Aorta (tissue), 5 donors: ENCODE measurements around the gene SLC22A5. TPM values are rescaled to one million over a fixed set of nuclear protein-coding genes. Genes with fewer than 3 reads are reported as not detected.
A peak's percentile ranks its signal among the peaks of the same experiment; 100 is the strongest.

Experiments used
- ATAC-seq: fragments of 200-7000 bp; cut with Tn5 transposase; one replicate; pipeline ENCODE4 v1.9.1; 2022; ENCODE audit warnings: moderate library complexity; ENCODE audit not compliant: low FRiP score
- DNase-seq, 2 donors: peaks; one replicate each; pipeline ENCODE4 v3.0.0-alpha.2; 2020
- H3K27ac ChIP-seq, 2 donors: one replicate each; pipeline ENCODE4 v1.5.1; 2013; ENCODE audit warnings: low read length in 2 of 2, mild to moderate bottlenecking in 2 of 2, moderate library complexity in 2 of 2, control low read depth in 1 of 2, inconsistent platforms in 1 of 2, low read depth in 1 of 2
- H3K27me3 ChIP-seq, 2 donors: one replicate each; pipeline ENCODE4 v1.6.1; 2013; ENCODE audit warnings: control low read depth in 1 of 2, low read length in 1 of 2, mild to moderate bottlenecking in 1 of 2, moderate library complexity in 1 of 2; ENCODE audit not compliant: insufficient read depth in 2 of 2, control insufficient read depth in 1 of 2
- H3K36me3 ChIP-seq, 2 donors: one replicate each; pipeline ENCODE4 v1.6.1; 2013; ENCODE audit warnings: control low read depth in 1 of 2, low read length in 1 of 2, mild to moderate bottlenecking in 1 of 2; ENCODE audit not compliant: insufficient read depth in 2 of 2, control insufficient read depth in 1 of 2
- H3K4me1 ChIP-seq, 2 donors: one replicate each; pipeline ENCODE4 v1.6.1; 2013; ENCODE audit warnings: low read length in 2 of 2, control low read depth in 1 of 2, mild to moderate bottlenecking in 1 of 2, moderate library complexity in 1 of 2; ENCODE audit not compliant: insufficient read depth in 2 of 2, control insufficient read depth in 1 of 2
- H3K4me3 ChIP-seq, 2 donors: one replicate each; pipeline ENCODE4 v1.5.1; 2013; ENCODE audit warnings: low read length in 2 of 2, control low read depth in 1 of 2, mild to moderate bottlenecking in 1 of 2
- H3K9me3 ChIP-seq: one replicate; pipeline ENCODE4 v1.6.1; 2013; ENCODE audit warnings: mild to moderate bottlenecking, low read length; ENCODE audit not compliant: control insufficient read depth
- WGBS, 2 donors: extraction: QIAGEN DNeasy Blood & Tissue Kit; methylation state at CpG; one replicate each; pipeline ENCODE4 v1.1.7; 2013; 5-methylcytosine and 5-hydroxymethylcytosine counted together
- intact Hi-C, 2 donors: fragments of 100-400 bp; cut with DNase I; formaldehyde crosslinking; loops; one replicate each; pipeline versions ENCODE4 v1.14.2 to v1.15.0; 2022
- polyA plus RNA-seq, 2 donors: library from polyadenylated mRNA; stranded (reverse); fragments of 200-250 nt; gene quantifications; one replicate each; pipeline ENCODE4 v1.2.3, GENCODE V29; 2013
- total RNA-seq, 2 donors: library from RNA; stranded (reverse); fragmentation: NEBNext Ultra II Directional; extraction: Animal tissue kit (Norgen Biotek cat#: 25700); gene quantifications; one replicate each; pipeline ENCODE4 v1.2.1, GENCODE V29; 2021
- donor health status: healthy with polysubstance abuse.
- donor health status: Bipolar disorder and iron deficiency.
- donor health status: DM: no; HTN: no; CAD: no.
- donor health status: DM: no; HTN: no; CAD: no.
- donor health status: DM: yes; HTN: yes; CAD: no.

The SLC22A5 gene
- total and polyA plus RNA-seq, 4 donors = 7.6 to 14.4 (median 8.8) TPM

DNA sequence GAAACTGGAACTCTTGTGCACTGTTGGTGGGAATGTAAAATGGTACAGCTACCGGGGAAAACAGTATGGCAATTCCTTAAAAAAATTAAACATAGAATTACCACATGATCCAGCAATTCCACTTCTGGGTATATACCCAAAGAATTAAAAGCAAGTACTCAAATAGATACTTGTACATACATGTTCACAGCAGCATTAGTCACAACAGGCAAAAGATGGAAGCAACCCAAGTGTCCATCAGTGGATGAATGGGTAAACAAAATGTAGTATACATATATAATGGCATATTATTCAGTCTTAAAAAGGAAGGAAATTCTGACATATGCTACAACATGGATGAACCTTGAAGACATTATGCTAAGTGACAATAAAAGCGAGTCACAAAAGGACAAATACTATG lies 7.4 kb upstream of the SLC22A5 start:
- 98% methylated on average over 2 of the region's 2 CpGs for WGBS, 2 donors
- intact Hi-C loops = loop anchor here in 1 of 2 donors (5.0 kb wide), 1 partner anchor 70 kb away; the partner anchor contains the start of gene SLC22A4
- H3K27ac ChIP-seq = no peak overlapping the region
- no peak overlapping the region for H3K4me3 ChIP-seq
- no peak for DNase-seq
- no peaks in the 10 kb centered on the region for H3K27me3 ChIP-seq
- H3K9me3 ChIP-seq = no peaks in the 10 kb centered on the region
- peaks cover 4 to 9% of the 10 kb centered on the region in 2 donors for H3K4me1 ChIP-seq
- no peaks in the 10 kb centered on the region for H3K36me3 ChIP-seq
- ATAC-seq = no peak

GRCh38 chr5:132363431-132364112 lies 5.9 kb upstream of the SLC22A5 start:
- WGBS, 2 donors = 4 to 6% methylated on average over 7 of the region's 7 CpGs
- Histone ChIP-seq H3K27me3 (no peaks in the 10 kb centered on the region), H3K4me1 (peaks cover 4 to 9% of the 10 kb centered on the region in 2 donors), H3K36me3 (no peaks in the 10 kb centered on the region), H3K4me3 (no peak overlapping the region), H3K9me3 (no peaks in the 10 kb centered on the region), H3K27ac (peak overlapping the region; percentile 43 to 51)
- intact Hi-C loops = loop anchor here in 1 of 2 donors (5.0 kb wide), 1 partner anchor 71 kb away; the partner anchor contains the start of gene SLC22A4
- ATAC-seq = peak; percentile 73
- no peak for DNase-seq

DNA sequence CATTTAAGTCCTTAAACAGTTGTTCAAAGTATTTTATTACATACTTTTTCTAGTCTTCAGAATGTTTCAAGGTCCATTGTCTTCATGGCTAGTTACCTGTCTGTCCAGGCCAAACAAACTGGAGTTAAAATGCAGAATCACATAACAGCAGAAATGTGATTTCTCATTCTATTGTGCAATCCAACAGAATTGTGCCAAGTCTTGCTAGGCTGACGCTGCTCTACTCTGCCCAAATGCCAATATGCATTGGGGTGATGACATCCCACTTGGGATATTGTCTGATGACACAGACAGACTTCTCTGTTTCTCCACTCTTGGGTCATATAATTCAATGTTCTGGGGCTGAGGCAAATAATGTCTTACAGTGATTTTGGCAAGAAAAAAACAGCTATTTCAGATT lies 5.2 kb upstream of the SLC22A5 start:
- H3K27ac ChIP-seq = peak overlapping the region in 1 of 2 donors; percentile 82
- no peaks in the 10 kb centered on the region for H3K27me3 ChIP-seq
- no peaks in the 10 kb centered on the region for H3K9me3 ChIP-seq
- intact Hi-C loops = loop anchor here in 1 of 2 donors (5.0 kb wide), 1 partner anchor 72 kb away; the partner anchor contains the start of gene SLC22A4
- no peaks in the 10 kb centered on the region for H3K36me3 ChIP-seq
- DNase-seq = no peak
- no peak overlapping the region for H3K4me3 ChIP-seq
- WGBS, 2 donors = 0 to 4% methylated on average over 1 of the region's 1 CpG
- peaks cover 4 to 9% of the 10 kb centered on the region in 2 donors for H3K4me1 ChIP-seq
- ATAC-seq = peak; percentile 88

- ATAC-seq = no peak
- Histone ChIP-seq H3K4me1 (peaks cover 4 to 9% of the 10 kb centered on the region in 2 donors), H3K4me3 (no peak overlapping the region), H3K27ac (no peak overlapping the region), H3K36me3 (no peaks in the 10 kb centered on the region), H3K27me3 (no peaks in the 10 kb centered on the region), H3K9me3 (no peaks in the 10 kb centered on the region)
- intact Hi-C loops = loop anchor here in 1 of 2 donors (5.0 kb wide), 1 partner anchor 93 kb away; no protein-coding TSS in a partner anchor
- DNase-seq = no peak
- 85 to 86% methylated on average over 6 of the region's 6 CpGs for WGBS, 2 donors
Observed at GRCh38 chr5:132365213-132365612, 4.3 kb upstream of the SLC22A5 start.

DNA sequence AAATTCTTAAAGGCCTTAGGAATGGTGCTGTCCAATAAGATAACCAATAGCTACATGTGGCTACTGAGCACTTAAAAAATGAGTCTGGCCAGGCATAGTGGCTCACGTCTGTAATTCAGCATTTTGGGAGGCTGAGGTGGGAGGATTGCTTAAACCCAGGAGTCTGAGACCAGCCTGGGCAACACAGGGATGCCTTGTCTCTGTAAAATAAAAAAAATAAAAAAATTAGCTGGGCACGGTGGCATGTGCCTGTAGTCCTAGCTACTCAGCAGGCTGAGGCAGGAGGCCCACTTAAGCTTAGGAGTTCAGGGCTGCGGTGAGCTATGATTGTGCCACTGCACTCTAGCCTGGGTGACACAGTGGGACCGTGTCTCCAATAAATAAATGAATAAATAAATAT lies 1.3 kb upstream of the SLC22A5 start:
- H3K36me3 ChIP-seq = no peaks in the 10 kb centered on the region
- H3K9me3 ChIP-seq = no peaks in the 10 kb centered on the region
- DNase-seq (no peak), ATAC-seq (no peak)
- peaks cover 3 to 11% of the 10 kb centered on the region in 2 donors for H3K4me1 ChIP-seq
- H3K4me3 ChIP-seq = no peak overlapping the region
- WGBS, 2 donors = 48 to 51% methylated on average over 4 of the region's 4 CpGs
- no peak overlapping the region for H3K27ac ChIP-seq
- H3K27me3 ChIP-seq = no peaks in the 10 kb centered on the region
- intact Hi-C loops = loop anchor here in 1 of 2 donors (5.0 kb wide), 1 partner anchor 96 kb away; no protein-coding TSS in a partner anchor

DNA sequence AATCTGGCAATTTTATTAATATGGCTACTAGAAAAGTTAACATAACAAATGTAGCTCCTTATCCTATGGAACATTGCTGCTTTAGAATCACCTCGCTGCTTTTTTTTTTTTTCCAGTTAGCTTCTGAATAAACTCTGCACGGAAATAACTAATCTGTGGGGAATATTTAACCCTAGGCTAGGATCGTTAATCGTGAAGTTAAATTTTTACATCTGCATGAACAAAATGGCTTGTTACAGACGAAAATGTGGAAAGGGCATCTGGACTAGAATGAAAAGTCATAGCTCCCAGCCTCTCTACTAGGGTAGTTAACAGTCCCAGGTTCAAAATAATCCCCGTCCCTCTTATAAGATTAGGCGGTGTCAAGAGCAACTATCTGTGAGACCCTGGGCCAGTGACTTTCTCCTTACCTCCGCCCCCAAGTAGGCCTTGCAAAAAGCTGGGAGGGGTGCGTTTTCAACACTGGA lies 470 bp upstream of the SLC22A5 start:
- intact Hi-C loops = loop anchor here in 1 of 2 donors (5.0 kb wide), 1 partner anchor 97 kb away; no protein-coding TSS in a partner anchor
- Histone ChIP-seq H3K4me3 (peak overlapping the region; percentile 58 to 91), H3K9me3 (no peaks in the 10 kb centered on the region), H3K27ac (peak overlapping the region; percentile 1 to 90), H3K36me3 (no peaks in the 10 kb centered on the region), H3K4me1 (peaks cover 0 to 4% of the 10 kb centered on the region in 2 donors), H3K27me3 (no peaks in the 10 kb centered on the region)
- WGBS, 2 donors = 6 to 7% methylated on average over 9 of the region's 9 CpGs
- no peak for ATAC-seq
- DNase-seq = no peak

GRCh38 chr5:132370181-132370970 lies 866 bp downstream of the SLC22A5 start:
- DNase-seq = peak in 1 of 2 donors; percentile 79

GRCh38 chr5:132370971-132371602 lies 1.6 kb downstream of the SLC22A5 start:
- no peaks in the 10 kb centered on the region for H3K36me3 ChIP-seq
- 26 to 29% methylated on average over 19 of the region's 19 CpGs for WGBS, 2 donors
- peak overlapping the region in 1 of 2 donors; percentile 91 for H3K4me3 ChIP-seq
- DNase-seq = peak in 1 of 2 donors; percentile 71
- H3K27me3 ChIP-seq = no peaks in the 10 kb centered on the region
- intact Hi-C loops = no loop called here
- peaks cover 0 to 3% of the 10 kb centered on the region in 2 donors for H3K4me1 ChIP-seq
- H3K27ac ChIP-seq = peak overlapping the region in 1 of 2 donors; percentile 29
- H3K9me3 ChIP-seq = no peaks in the 10 kb centered on the region
- peak; percentile 53 for ATAC-seq

More at GRCh38 chr5:132370181-132370970, 866 bp downstream of the SLC22A5 start:
- Histone ChIP-seq H3K4me3 (peak overlapping the region; percentile 58 to 91), H3K4me1 (peaks cover 0 to 3% of the 10 kb centered on the region in 2 donors), H3K27me3 (no peaks in the 10 kb centered on the region), H3K9me3 (no peaks in the 10 kb centered on the region), H3K27ac (peak overlapping the region in 1 of 2 donors; percentile 90), H3K36me3 (no peaks in the 10 kb centered on the region)
- intact Hi-C loops = no loop called here
- 7 to 12% methylated on average over 28 to 34 of the region's 34 CpGs for WGBS, 2 donors
- ATAC-seq = peak; percentile 25
